IMR-90 (cell line): ENCODE measurements around the gene WDTC1. TPM values are rescaled to one million over a fixed set of nuclear protein-coding genes. Genes with fewer than 3 reads are reported as not detected.

ENCODE experiments used
- ATAC-seq: fragments of 200-7000 bp; cut with Tn5 transposase; 2 replicates; pipeline ENCODE4 v1.9.1; 2020; ENCODE audit warnings: low read depth, mild to moderate bottlenecking, moderate library complexity
- BruUV-seq: library from RNA; stranded (reverse); fragments of 400-500 nt; replicated peaks from 2 replicates; lab custom pipeline; 2021; lab: Mats Ljungman, UMichigan
- CTCF ChIA-PET: fragments of 300-600 bp; formaldehyde crosslinking; extraction: SDS; loops from one replicate; lab custom pipeline; 2021; ENCODE audit warnings: antibody characterized with exemption; lab: Yijun Ruan, JAX
- POLR2A ChIA-PET: fragments of 300-600 bp; sonication (Branson Sonifier 250); formaldehyde crosslinking; loops from one replicate; lab custom pipeline; 2022; ENCODE audit warnings: antibody characterized with exemption; ENCODE audit not compliant: unreplicated experiment; lab: Charles Lee
- DNase-seq: peaks from one replicate; pipeline ENCODE4 v3.0.0; 2013
- H2AFZ ChIP-seq: replicated peaks from 2 replicates; pipeline ENCODE3; 2013; ENCODE audit warnings: low read length, mild to moderate bottlenecking; ENCODE audit not compliant: poor library complexity
- H2AK5ac ChIP-seq: 2 replicates; pipeline ENCODE4 v1.6.1; 2013; ENCODE audit warnings: low read depth, low read length, inconsistent platforms
- H2AK9ac ChIP-seq: replicated peaks from 2 replicates; pipeline ENCODE3; 2013; ENCODE audit warnings: mild to moderate bottlenecking, low read depth, low read length, moderate library complexity; ENCODE audit not compliant: poor library complexity
- H2BK120ac ChIP-seq: 2 replicates; pipeline ENCODE4 v1.6.1; 2013; ENCODE audit warnings: low read depth, low read length, inconsistent platforms
- H2BK15ac ChIP-seq: 3 replicates; pipeline ENCODE4 v1.6.1; 2013; ENCODE audit warnings: low read depth, low read length, inconsistent platforms
- H2BK20ac ChIP-seq: 2 replicates; pipeline ENCODE4 v1.6.1; 2013; ENCODE audit warnings: low read depth, mild to moderate bottlenecking, inconsistent platforms, low read length, moderate library complexity
- H2BK5ac ChIP-seq: 2 replicates; pipeline ENCODE4 v1.6.1; 2013; ENCODE audit warnings: mild to moderate bottlenecking, low read depth, low read length, inconsistent platforms; ENCODE audit not compliant: poor library complexity, severe bottlenecking
- H3K14ac ChIP-seq: replicated peaks from 2 replicates; pipeline ENCODE4 v1.6.1; 2013; ENCODE audit warnings: low read depth, low read length, inconsistent platforms
- H3K18ac ChIP-seq: 2 replicates; pipeline ENCODE4 v1.6.1; 2013; ENCODE audit warnings: low read depth, low read length, control low read depth
- H3K23ac ChIP-seq: 2 replicates; pipeline ENCODE4 v1.6.1; 2013; ENCODE audit warnings: low read depth, low read length, inconsistent platforms
- H3K27ac ChIP-seq: 2 replicates; pipeline ENCODE4 v1.5.1; 2013; ENCODE audit warnings: mild to moderate bottlenecking, control low read depth, low read length; ENCODE audit not compliant: insufficient read depth
- H3K27me3 ChIP-seq: 2 replicates; pipeline ENCODE4 v1.6.1; 2013; ENCODE audit warnings: low read length; ENCODE audit not compliant: control insufficient read depth, insufficient read depth
- H3K36me3 ChIP-seq: 2 replicates; pipeline ENCODE4 v1.6.1; 2013; ENCODE audit warnings: low read length, mixed read lengths; ENCODE audit not compliant: control insufficient read depth, insufficient read depth
- H3K4ac ChIP-seq: 2 replicates; pipeline ENCODE4 v1.6.1; 2013; ENCODE audit warnings: low read depth, low read length, inconsistent platforms
- H3K4me1 ChIP-seq: 2 replicates; pipeline ENCODE4 v1.6.1; 2013; ENCODE audit warnings: low read length, mixed read lengths; ENCODE audit not compliant: control insufficient read depth, insufficient read depth
- H3K4me2 ChIP-seq: 2 replicates; pipeline ENCODE4 v1.6.1; 2013; ENCODE audit warnings: low read depth, mild to moderate bottlenecking, control low read depth, low read length, moderate library complexity
- H3K4me3 ChIP-seq: 2 replicates; pipeline ENCODE4 v1.5.1; 2013; ENCODE audit warnings: low read depth, mild to moderate bottlenecking, control low read depth, low read length, moderate library complexity; ENCODE audit not compliant: insufficient read depth
- H3K56ac ChIP-seq: 2 replicates; pipeline ENCODE4 v1.6.1; 2013; ENCODE audit warnings: low read length, inconsistent platforms; ENCODE audit not compliant: insufficient read depth; ENCODE audit errors: extremely low read depth
- H3K79me1 ChIP-seq, 2 experiments: 2 replicates each; pipeline ENCODE4 v1.6.1; 2013; ENCODE audit warnings: low read length in 2 of 2, inconsistent platforms in 1 of 2, low read depth in 1 of 2
- H3K9ac ChIP-seq: 2 replicates; pipeline ENCODE4 v1.6.1; 2013; ENCODE audit warnings: low read depth, low read length, control low read depth
- H3K9me1 ChIP-seq: 2 replicates; pipeline ENCODE4 v1.6.1; 2013; ENCODE audit warnings: low read length, inconsistent platforms; ENCODE audit not compliant: insufficient read depth
- H3K9me3 ChIP-seq: 2 replicates; pipeline ENCODE4 v1.6.1; 2013; ENCODE audit warnings: low read length; ENCODE audit not compliant: control insufficient read depth, insufficient read depth
- H4K20me1 ChIP-seq: 2 replicates; pipeline ENCODE4 v1.6.1; 2013; ENCODE audit warnings: low read length, inconsistent platforms; ENCODE audit not compliant: insufficient read depth
- H4K5ac ChIP-seq: 2 replicates; pipeline ENCODE4 v1.6.1; 2013; ENCODE audit warnings: mild to moderate bottlenecking, low read depth, low read length, control low read depth
- H4K8ac ChIP-seq, 2 experiments: 2 replicates each; pipeline ENCODE4 v1.6.1; 2013; ENCODE audit warnings: low read depth in 2 of 2, low read length in 2 of 2, control low read depth in 1 of 2, inconsistent platforms in 1 of 2
- H4K91ac ChIP-seq: 2 replicates; pipeline ENCODE4 v1.6.1; 2013; ENCODE audit warnings: low read depth, low read length, inconsistent platforms; ENCODE audit not compliant: insufficient read depth
- BHLHE40 ChIP-seq: fragments of 150-350 bp; IDR thresholded peaks from 2 replicates; pipeline ENCODE4 v1.6.1; 2016; ENCODE audit warnings: mild to moderate bottlenecking, low read depth, low read length
- CEBPB ChIP-seq: IDR thresholded peaks from 2 replicates; pipeline ENCODE4 v1.6.1; 2012; ENCODE audit warnings: low read depth, low read length, improper control_type of control experiment
- CHD1 ChIP-seq: IDR thresholded peaks from 2 replicates; pipeline ENCODE4 v1.6.1; 2012; ENCODE audit warnings: low read depth, low read length, improper control_type of control experiment
- CTCF ChIP-seq: conservative IDR thresholded peaks from 2 replicates; pipeline ENCODE4 v1.5.1; 2012; ENCODE audit warnings: mild to moderate bottlenecking, low read depth, low read length, improper control_type of control experiment
- ELK1 ChIP-seq: fragments of 150-350 bp; IDR thresholded peaks from 2 replicates; pipeline ENCODE4 v1.6.1; 2016; ENCODE audit warnings: low read depth, mild to moderate bottlenecking, low read length, moderate library complexity, borderline replicate concordance
- FOS ChIP-seq: fragments of 150-350 bp; IDR thresholded peaks from 2 replicates; pipeline ENCODE4 v1.6.1; 2016; ENCODE audit warnings: low read depth, low read length
- MAZ ChIP-seq: IDR thresholded peaks from 2 replicates; pipeline ENCODE4 v1.6.1; 2012; ENCODE audit warnings: low read depth, mild to moderate bottlenecking, low read length, improper control_type of control experiment, moderate library complexity, borderline replicate concordance
- NFE2L2 ChIP-seq: fragments of 150-350 bp; IDR thresholded peaks from 2 replicates; pipeline ENCODE4 v1.6.1; 2016; ENCODE audit warnings: low read depth, mild to moderate bottlenecking, low read length
- POLR2A ChIP-seq: IDR thresholded peaks from 2 replicates; pipeline ENCODE4 v1.6.1; 2012; ENCODE audit warnings: mild to moderate bottlenecking, low read depth, low read length
- RCOR1 ChIP-seq: IDR thresholded peaks from 2 replicates; pipeline ENCODE4 v1.6.1; 2012; ENCODE audit warnings: mild to moderate bottlenecking, low read length, improper control_type of control experiment; ENCODE audit not compliant: insufficient replicate concordance
- USF2 ChIP-seq: fragments of 150-350 bp; IDR thresholded peaks from 2 replicates; pipeline ENCODE4 v1.6.1; 2017; ENCODE audit warnings: mild to moderate bottlenecking, antibody characterized with exemption, low read length, low read depth
- WGBS, 2 experiments: methylation state at CpG; one replicate each; pipeline versions ENCODE4 v1.1.5 to v1.1.7; 2013; ENCODE audit warnings: missing lambda C conversion rate in 2 of 2; ENCODE audit not compliant: insufficient read length in 1 of 2; ENCODE audit errors: extremely low coverage in 2 of 2; 5-methylcytosine and 5-hydroxymethylcytosine counted together
- dilution Hi-C: fragments of 300-500 bp; cut with HindIII; formaldehyde crosslinking; loops from one replicate; pipeline ENCODE4 v1.14.3; 2018; ENCODE audit warnings: low sequenced_read_pairs; ENCODE audit not compliant: unreplicated experiment
- in situ Hi-C: fragments of 300-500 bp; cut with MboI; formaldehyde crosslinking; loops from 3 replicates; pipeline ENCODE4 v1.14.3; 2019; ENCODE audit warnings: low sequenced_read_pairs, inconsistent platforms, mixed read lengths
- intact Hi-C: fragments of 100-400 bp; cut with micrococcal nuclease; formaldehyde crosslinking; loops from 2 replicates; pipeline ENCODE4 v1.10.0; 2022
- polyA plus RNA-seq, 3 experiments: library from polyadenylated mRNA; depleted of rRNA; stranded (reverse); fragments of >200 nt; gene quantifications; 2 replicates each; pipeline ENCODE4 v1.2.3, GENCODE V29; 2012; ENCODE audit warnings: low replicate concordance in 1 of 3
- total RNA-seq: library from RNA; depleted of rRNA; stranded (reverse); fragments of >200 nt; gene quantifications from 2 replicates; pipeline ENCODE4 v1.2.3, GENCODE V29; 2012

Gene WDTC1
- total and polyA plus RNA-seq, 2 of the 4 experiments (the other 2 are of a cell fraction) = 9.9 to 15.2 TPM

GRCh38 chr1:27220096-27220495, 14.3 kb upstream of the WDTC1 start:
- Histone ChIP-seq H3K9me1 (no peaks in the 10 kb centered on the region), H2AFZ (no peak overlapping the region), H3K27ac (no peak overlapping the region), H3K18ac (no peak overlapping the region), H3K56ac (no peak overlapping the region), H3K79me1 (no peaks in the 10 kb centered on the region), H3K27me3 (peaks cover 3% of the 10 kb centered on the region; the same call in 1 of the 2 replicates), H3K4ac (no peak overlapping the region), H2BK120ac (no peak overlapping the region), H3K23ac (no peak overlapping the region), H3K14ac (no peak overlapping the region), H3K4me2 (no peak overlapping the region), H4K5ac (no peak overlapping the region), H2BK15ac (no peak overlapping the region), H2AK5ac (no peak overlapping the region), H3K9ac (no peak overlapping the region), H3K4me1 (no peaks in the 10 kb centered on the region), H4K8ac (no peak overlapping the region), H2BK5ac (no peak overlapping the region), H4K20me1 (no peaks in the 10 kb centered on the region), H3K36me3 (no peaks in the 10 kb centered on the region), H3K9me3 (no peaks in the 10 kb centered on the region), H2AK9ac (no peak overlapping the region), H2BK20ac (no peak overlapping the region), H3K4me3 (no peak overlapping the region), H4K91ac (no peak overlapping the region)
- dilution Hi-C loops = no loop called here
- ChIA-PET CTCF (interaction anchor here (0.6 kb wide), 2 partner anchors 152 to 269 kb away, joined by 3 to 7 read pairs; no protein-coding TSS in a partner anchor), POLR2A (no interaction called here)
- in situ Hi-C loops = no loop called here
- BruUV-seq = no TSS peak
- ATAC-seq (no peak), DNase-seq (peak; percentile 9)
- TF ChIP-seq USF2 (no peak), FOS (no peak), CEBPB (no peak), NFE2L2 (no peak), CHD1 (no peak), BHLHE40 (no peak), RCOR1 (no peak), ELK1 (no peak), POLR2A (no peak), CTCF (no peak), MAZ (no peak)
- intact Hi-C loops = no loop called here
- WGBS, 2 experiments = no CpG with 5 or more reads among the region's 2 CpGs
